Activated T-cell treated with anti-CD3 and anti-CD28 coated beads for 1 hour (primary cell): ENCODE data around the gene CAPN5.
"Not testable (repeated sequence)": the region's sequence is repeated elsewhere in the genome, so short reads cannot be mapped to it uniquely, and the experiment has no call there.

Experiments
- DNase-seq: peaks from one replicate; pipeline ENCODE4 v3.0.0-alpha.2; 2020; ENCODE audit warnings: low read depth

CAPN5 gene

DNA sequence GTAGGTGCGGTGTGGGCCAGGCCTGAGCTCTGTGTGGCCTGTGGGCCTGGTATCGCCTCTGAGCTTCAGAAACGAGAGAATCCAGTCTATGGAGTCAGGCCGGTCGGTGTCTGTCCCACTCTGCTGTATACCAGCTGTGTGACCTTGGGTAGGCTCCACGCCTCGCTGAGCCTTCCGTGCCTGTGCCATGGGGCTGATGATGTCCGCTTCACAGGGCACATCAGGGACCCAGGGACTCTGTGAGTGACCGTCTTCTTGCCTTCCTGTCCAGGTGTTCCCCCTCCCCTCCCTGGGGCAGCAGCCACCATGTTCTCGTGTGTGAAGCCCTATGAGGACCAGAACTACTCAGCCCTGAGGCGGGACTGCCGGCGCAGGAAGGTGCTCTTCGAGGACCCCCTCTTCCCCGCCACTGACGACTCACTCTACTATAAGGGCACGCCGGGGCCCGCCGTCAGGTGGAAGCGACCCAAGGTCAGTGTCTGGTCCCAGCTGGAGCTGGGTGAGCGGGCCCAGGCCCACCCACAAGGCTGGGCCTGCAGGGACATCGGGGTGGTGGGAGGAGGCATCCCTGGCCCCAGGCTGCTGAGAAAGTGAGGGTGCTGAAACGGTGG lies 17.9 kb downstream of the CAPN5 start:
- no peak for DNase-seq

DNA sequence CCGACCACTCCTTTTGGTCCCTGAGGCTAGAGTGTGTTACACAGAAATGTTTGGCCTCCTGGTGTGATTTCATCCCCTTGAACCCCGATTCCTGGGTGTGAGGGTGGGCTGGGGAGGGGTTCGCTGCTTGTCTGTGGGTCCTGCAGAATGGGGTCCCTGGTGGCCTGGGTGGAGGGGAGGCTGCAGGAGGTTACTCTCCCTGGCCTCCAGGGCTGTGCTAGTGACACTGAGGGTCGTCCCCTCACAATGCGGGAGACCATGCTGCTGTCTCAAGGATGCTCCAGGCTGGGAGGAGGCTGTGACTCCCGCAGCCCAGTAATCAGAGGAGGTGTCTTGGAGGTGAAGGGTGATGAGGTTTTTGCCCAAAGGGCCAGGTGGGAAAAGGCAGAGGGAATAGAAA lies 18.9 kb downstream of the CAPN5 start:
- no peak for DNase-seq

DNA sequence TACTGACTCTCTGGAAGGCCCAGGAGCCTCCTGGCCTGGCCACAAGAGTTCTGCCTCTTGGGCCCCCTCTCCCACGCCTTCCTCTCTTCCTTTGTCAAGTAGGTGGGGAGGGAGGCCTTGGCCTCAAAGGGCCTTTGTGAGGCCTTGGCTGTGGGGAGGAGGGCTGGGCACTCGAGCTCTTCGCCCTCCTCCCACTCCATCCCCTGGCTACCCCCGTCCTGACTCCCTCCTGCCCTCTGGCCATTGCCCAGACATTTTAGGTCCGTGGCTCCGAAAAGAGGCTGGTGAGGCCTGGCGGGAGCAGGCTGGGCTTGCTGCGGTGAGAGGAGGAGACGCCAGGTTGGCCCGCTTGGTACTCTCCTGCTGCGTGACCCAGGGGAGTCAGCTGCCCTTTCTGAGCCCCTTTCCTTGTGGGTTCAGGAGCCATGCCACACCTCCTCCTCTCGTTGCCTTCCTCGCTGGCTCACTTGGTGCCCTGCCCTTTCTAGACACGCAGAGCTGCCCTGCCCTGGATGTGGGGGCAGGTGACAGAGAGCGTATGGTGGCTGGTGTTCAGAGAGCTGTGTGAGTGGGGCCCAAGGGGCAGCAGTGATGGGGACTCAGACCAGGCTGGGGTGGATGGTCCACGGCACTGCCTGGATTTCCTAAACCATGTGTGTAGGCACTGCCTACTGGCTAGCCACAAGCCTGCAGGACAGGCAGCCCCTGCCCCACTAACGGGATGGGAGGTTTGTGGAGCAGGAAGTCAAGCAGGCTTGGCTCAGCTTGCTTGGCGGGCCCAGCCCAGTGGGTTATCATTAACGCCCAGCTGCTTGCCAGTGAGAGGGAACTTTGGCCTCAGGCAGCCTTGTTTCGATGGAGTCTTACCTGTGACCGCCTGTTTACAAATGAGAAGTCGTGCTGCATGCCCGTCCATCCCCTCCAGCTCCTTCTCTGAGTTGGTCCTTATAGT lies 20.0 kb downstream of the CAPN5 start:
- DNase-seq: no peak

DNA sequence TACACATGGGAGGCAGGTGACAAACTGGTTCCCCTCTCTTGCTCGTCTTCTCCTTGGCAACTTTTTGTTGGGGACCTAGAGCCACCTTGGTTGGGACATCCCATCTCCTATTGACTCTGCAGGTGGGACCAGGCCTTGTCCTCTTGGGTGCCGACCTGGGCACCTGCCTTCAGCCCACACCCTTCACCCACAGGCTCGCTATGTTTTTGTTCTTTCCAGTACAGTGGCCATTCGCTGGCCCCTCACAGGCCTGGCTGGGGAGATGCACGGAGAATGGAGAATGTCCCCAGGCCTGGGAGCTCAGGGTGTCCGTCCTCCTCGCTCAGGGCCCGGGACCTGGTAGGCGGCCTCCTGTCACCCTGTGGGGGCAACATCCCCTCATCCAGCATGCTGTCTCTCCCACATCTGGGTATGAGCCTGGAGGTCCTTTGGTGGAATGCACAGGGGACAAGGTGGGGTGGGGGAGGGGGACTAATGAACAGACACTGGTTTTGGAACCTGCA lies 21.0 kb downstream of the CAPN5 start:
- no peak for DNase-seq

DNA sequence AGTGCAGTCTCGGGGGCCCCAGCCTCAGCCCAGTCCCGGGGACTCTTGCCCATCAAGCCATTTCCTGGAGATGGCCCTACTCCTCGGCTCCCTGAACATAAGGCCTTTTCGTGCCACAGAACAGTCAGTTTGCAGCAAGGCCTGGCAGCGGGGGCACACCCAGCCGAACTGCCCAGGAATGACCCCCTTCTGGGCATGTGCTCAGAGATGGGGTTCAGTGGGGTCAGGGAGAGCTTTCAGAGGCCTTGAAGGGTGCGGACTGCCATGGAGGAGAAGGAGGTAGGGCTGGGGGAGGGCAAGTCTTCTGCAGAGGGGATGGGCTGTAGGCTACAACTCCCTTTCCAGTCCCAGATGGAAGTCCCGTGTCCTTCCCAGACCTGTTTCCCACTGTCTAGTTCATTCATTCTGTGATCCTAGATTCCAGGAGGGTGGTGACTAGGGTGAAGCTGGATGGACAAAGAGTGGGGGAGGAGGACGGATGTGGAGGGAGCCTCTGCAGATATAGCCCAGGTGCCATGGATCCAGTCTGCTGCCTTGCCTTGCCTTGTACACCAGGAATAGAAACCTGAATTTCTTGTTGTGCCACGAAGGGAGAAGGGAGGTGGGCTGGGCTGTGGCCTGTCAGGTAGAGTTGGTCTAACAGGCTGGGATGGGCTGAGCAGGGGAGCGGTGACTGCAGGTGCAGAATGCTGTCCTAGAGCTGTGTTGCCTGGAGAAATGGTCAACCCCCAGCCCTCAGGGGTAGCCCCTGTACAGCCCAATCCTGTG lies 21.6 kb downstream of the CAPN5 start:
- no peak for DNase-seq

DNA sequence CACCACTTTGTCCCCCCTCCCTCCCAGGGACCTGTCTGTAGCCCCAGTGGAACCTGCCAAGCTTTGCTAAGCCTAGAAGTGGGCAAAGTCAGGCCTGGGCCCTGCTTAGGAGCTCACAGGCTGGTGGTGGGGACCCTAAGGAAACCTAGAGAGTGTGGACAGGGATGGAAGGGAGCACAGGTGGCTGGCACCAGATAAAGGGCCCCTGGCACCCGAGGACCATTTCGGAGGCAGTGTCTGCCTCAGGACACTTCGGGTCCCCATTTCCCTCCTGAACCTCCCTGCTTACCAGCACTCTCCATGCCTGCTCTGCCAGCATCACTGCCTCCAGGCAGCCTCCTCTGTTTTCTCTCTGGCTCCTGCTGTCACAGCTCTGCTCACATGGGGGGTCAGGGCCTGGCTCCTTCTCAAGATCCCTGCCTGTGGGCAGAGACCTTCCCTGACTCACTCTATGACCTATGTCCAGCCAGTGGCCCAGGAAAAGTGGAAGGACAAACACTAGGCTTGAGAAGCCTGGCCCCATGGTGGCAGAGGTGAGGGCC lies 22.3 kb downstream of the CAPN5 start:
- DNase-seq: no peak

DNA sequence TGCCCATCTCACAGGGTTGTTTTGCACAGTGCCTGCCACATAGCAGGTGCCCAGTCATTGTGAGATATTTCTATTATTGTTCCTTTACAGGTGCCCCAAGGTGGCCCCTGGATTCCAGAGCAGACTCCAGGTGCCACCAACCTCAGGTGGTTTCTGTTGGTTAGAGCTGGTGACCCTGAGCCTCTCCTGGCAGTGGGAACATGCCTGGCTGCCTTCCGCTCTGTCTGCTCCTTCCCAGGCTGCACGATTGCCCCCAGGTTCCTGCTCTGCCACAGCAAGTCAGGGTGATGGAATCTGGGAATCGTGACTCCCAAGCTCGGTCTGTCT lies 23.2 kb downstream of the CAPN5 start:
- no peak for DNase-seq

DNA sequence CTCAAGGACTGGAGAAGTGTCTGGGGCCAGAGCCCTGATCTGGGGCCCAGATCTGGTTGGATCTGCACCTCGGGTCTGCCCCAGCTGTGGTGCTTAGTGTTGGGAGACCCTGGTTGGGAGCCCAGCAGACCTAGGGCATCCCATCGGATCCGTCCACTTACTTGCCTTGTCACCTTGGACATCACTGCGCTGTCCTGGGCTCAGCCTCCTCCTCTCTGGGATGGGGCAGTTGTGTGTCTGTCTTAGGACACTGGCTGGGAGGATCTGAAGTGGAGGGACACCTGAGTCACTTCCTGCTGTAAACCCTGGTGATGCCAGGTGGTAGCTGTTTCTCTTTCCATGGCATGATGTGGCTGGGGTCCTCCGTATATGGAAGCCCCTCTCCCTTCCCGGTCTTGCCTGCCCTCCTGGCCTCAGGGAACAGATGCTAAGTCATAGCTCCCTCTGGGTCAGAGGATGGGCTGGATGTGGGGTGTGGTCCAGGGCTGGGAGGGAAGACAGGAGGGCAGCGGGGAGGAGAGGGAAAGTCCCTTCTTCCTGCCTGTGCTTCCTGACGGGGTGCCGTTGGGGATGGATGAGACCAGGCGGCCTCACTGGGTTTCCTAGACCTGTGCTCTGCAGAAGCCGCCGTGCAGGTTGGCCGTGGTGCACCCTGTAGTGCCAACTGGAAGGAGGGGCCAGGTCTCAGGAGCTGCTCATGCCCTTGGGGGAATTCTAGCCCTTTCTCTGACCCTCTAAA lies 23.8 kb downstream of the CAPN5 start:
- no peak for DNase-seq

DNA sequence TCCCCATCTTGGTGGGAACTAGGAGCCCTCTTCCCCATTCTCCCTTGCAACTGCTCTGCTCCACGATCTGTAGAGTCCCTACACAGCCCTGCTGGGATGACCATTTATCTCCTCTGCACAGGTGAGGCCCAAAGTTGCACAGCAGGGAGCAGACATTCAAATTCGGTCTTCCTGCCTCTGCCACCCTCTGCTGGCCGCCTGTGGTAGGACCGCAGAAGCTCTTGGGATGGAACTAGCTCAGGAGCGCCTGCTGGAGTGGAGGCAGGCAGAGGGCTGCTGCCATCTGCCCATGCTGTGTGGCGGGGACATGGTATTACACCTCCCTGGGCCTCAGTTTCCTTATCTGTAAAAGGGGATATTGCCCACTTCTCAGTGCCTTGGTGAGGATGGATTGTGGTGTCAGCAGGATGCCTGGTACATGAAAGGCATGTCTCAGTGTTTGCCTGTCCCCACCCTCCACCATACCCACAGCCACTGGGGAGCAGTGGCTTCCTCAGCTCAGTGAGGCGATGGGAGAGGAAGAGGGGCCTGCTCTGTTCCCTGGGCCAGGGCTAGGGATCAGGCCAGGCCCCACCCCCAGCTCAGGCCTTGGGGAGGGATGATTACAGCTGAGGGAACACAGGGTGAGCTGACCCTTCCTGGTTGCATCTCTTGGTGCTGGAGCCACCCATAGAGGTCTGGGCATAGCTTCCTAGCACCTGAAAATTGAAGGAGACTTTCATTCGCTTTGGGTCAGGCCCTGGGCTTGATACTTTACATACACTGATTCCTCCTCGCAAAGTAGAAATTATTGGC lies 24.6 kb downstream of the CAPN5 start:
- peak; percentile 75 for DNase-seq

DNA sequence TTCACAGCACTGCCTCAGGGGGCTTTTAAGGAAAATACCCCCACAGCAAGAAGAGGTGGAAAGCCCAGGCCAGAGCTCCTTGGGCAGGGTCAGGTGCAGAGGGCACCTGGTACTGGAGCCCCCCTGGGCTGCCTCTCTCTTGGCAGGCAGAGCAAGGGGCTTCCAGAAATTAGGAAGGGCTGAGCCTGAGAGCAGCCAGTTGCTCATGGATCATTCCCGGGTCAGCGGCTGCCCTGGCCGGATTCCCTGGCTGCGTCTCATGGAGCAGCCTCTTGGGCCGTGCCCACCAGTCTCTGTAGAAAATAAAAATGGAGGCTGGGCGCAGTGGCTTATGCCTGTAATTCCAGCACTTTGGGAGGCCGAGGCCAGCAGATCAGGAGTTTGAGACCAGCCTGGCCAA lies 25.6 kb downstream of the CAPN5 start:
- no peak for DNase-seq

DNA sequence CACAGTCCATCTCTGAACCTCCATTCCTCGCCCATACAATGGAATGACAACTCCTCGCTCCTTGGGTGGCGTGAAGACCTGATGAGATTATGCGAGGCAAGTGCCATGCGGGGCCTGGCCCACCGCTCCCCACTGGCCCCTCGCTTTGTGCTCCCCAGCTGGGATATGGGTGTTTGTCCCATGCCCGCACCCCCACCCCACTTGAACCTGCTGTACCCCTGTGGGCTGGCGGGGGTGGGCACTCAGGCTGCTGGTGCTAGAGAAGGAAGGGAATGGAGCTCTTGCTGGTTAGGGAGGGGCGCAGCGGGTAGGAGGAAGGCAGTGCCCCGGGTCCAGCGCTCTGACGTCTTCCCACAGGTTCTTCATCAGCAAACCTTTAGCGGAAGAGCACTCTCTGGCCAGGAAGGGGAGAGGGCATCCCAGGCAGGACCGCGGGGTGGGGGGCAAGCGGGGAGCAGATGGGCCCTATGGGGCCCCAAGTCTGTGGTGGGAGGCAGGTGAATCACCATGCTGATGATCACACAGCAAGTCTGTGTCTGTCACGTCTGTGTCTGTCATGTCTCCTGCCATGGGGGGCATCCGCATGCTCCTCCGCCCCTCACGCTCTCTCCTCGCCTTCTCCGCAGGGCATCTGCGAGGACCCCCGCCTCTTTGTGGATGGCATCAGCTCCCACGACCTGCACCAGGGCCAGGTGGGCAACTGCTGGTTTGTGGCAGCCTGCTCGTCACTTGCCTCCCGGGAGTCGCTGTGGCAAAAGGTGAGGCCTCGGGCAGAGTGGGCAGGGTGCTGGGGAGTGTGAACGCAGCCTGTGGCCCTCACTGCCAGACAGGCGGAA lies 26.5 kb downstream of the CAPN5 start:
- DNase-seq: no peak

DNA sequence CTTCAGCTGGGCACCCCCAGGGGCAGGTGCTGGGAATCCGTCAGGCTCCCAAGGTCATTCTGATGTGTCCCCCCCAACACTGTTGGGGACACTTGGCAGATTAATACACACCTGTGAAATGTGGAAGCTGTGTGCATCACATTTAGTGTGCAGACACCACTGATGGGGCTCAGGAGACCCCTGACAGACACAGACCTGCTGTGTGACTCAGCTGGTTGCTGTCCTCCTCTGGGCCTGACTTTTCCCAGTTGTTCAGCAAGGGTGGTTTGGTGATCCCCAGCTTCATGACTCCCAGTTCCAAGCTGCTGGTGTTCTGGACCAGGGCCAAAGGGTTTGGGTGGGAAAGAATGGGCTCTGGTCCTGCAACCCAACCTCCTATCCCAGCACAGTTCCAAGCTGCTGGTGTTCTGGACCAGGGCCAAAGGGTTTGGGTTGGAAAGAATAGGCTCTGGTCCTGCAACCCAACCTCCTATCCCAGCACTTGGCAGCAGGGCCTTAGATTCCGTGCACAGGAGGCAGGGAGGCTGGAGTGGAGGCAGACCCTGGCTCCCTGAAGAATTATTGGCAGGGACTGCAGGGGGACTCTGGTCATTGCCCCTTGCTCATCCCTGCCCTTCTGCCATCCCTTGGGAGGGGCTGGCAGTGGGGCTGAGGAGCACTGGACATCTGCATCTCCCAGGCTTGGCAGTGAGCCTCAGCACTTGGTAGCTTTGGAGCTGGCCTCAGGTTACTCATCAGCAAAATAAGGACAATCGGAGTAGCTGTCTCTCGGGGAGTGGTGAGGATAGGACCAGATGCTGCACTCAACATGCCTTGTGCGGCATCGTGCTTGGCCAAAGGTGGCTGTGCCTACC lies 27.4 kb downstream of the CAPN5 start:
- DNase-seq: no peak

DNA sequence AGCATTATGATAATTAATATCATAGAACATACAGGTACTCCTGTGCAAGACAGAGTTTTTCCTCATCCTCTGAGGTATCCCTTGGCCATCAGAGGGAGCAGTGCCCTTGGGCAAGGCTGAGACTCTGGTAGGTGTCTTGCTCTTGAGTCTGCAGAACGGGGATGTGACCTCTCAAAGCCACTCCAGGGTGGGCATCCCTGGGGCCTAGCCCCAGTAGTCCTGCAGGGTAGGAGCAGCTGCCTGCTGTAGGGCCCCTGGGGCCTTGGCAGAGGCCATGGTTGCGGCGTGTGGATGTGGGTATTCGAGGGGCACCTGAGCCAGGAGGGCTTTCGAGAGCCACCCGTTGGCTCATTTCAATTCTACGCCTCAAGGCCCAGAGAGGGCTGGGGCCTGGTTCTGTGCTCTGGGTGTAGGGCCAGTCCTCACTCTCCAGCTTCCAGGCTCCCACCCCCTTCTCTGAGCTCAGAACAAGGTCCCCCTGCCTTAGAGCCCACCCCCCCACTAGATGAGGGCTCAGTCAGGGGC lies 28.1 kb downstream of the CAPN5 start:
- DNase-seq: no peak

DNA sequence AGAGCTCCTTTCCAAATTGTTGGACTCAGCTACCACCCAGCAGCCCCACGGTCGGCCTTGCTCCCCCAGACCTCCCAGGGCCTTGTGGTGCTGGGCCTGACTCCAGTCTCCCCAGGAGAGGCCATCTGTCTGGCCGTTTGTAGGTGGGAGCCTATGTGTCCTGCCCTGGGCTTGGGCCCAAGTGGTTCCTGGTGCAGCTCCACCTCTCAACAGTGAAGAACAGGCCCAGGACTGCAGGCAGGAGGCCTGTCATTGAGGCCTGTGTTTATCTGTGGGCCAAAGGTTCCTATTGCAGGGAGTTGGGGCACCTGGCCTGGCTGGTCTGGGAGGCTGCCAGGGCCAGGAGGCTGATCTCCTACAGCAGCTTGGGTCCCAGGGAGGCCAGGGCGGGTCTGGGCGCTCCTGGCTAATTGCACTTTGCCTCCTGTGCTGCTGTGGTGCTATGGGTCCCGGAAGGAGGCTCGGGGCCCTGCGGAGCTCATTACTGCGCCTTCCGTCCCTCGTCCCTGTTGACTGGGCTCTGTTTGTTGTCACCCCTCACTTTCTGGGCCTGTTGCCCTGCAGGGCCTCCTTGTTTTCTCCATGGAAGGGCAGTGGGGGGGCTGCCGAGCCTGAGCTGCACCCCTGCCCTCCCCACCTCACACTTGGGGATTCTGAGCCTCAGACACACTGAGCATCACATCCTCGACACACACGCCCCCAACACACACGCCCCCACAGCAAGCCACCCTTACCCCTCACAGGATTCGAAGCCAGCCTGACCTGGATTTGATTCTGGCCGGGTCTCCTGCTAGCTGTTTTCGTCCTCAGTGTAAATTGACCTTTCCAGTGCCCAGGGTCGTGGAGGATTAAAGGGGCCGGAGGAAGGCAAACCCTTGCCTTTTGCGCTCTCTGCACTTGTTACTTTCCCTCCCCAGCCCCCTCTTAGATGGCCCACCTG lies 29.1 kb downstream of the CAPN5 start:
- no peak for DNase-seq

DNA sequence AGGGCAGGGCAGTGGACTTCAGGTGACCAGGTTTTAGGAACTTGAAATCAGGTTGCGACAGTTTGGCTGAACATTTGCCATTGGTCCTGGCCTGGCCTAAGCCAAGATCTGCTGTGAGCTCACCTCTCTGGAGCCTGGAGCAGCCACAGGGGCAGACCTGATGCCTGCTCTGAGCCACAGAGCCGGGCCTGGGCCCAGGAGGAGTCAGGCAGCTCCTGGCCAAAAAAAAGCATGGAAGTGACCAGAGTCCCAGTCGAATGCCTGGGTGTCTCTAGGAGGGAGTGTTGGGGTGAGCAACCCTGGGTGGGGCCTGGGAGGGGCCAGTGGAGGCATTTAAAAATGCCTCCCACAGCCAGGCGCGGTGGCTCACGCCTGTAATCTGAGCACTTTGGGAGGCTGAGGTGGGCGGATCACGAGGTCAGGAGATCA lies 29.8 kb downstream of the CAPN5 start:
- DNase-seq: no peak

DNA sequence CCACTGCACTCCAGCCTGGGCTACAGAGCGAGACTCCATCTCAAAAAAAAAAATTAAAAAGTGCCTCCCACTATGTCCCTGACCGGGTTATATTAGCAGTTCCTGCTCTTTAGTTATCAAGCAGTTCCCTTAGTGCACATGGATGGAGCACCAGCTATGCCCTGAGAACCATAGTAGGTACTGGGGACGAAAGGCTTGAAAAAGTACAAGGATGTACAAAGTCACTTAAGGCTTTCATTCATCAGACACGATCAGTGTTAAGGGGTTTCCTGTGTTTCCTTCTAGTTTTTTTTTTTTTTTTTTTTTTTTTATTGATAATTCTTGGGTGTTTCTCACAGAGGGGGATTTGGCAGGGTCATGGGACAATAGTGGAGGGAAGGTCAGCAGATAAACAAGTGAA lies 30.4 kb downstream of the CAPN5 start:
- not testable (repeated sequence) for DNase-seq

DNA sequence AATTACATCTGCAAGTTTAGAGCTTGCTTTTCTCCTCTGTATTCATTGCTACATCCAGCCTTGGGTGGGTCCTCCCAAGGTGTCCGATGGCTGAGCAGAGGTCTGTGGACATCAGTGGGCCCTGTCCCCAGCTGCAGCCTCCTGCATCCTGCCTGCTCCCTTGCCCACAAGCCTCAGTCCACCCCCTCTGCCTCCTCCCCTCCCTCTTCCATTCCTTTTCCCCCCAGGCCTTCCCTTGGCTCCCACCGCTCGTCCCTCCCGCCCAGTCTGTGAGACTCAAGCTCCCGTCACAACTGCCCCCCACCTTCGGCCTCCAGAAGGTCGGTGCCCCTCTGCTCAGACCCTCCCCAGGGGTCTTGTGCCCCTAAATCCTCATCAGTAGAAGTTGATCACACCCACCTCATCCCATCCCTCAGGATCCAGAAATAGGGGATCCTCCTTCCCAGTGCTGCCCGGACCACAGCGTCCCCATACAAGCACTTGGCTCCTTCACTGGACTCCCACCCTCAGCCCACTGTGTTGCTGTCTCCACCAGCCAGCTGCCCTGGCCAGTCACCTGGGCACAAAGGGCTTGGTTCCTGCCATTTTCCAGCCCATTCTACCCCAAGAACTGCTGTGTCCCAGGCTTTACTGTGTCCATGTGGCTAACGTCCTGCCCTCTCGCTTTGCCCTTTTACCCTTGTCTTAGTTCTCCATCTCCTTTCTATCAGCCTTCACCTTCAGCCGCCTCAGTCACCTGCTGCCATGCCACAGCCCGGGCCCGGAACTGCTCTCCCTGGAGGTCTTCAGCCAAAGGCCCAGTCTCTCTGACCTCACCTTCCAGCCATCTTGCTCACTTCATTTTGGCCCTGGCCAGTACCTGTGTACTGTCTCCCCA lies 33.6 kb downstream of the CAPN5 start:
- no peak for DNase-seq
